Measurements from ENCODE around the gene ASAP2.

- TF ChIP-seq CTCF (IDR thresholded peaks at IDR 0.05) (no peak), FOXP1 (CRISPR knock-in tag; IDR thresholded peaks at IDR 0.05; ENCODE audit: borderline replicate concordance) (no peak), CREM (CRISPR knock-in tag; IDR thresholded peaks at IDR 0.05) (no peak), ZNF532 (CRISPR knock-in tag; IDR thresholded peaks at IDR 0.05; ENCODE audit: borderline replicate concordance) (no peak), CREB1 (CRISPR knock-in tag; IDR thresholded peaks at IDR 0.05) (no peak)
Observed at GRCh38 chr2:9403924-9404323, 197.3 kb downstream of the ASAP2 start.

All from WTC11 (cell line).